Measurements from ENCODE around the gene EFCAB11. TPM values are rescaled to one million over a fixed set of nuclear protein-coding genes. Genes with fewer than 3 reads are reported as not detected.
A peak's percentile ranks its signal among the peaks of the same experiment; 100 is the strongest.

EFCAB11 gene
- total and polyA plus RNA-seq, 9 of the 15 experiments (the other 6 are each of a cell fraction or from before 2014, with no cell fraction given), result 13.4 to 37.9 (median 17.4) TPM

DNA sequence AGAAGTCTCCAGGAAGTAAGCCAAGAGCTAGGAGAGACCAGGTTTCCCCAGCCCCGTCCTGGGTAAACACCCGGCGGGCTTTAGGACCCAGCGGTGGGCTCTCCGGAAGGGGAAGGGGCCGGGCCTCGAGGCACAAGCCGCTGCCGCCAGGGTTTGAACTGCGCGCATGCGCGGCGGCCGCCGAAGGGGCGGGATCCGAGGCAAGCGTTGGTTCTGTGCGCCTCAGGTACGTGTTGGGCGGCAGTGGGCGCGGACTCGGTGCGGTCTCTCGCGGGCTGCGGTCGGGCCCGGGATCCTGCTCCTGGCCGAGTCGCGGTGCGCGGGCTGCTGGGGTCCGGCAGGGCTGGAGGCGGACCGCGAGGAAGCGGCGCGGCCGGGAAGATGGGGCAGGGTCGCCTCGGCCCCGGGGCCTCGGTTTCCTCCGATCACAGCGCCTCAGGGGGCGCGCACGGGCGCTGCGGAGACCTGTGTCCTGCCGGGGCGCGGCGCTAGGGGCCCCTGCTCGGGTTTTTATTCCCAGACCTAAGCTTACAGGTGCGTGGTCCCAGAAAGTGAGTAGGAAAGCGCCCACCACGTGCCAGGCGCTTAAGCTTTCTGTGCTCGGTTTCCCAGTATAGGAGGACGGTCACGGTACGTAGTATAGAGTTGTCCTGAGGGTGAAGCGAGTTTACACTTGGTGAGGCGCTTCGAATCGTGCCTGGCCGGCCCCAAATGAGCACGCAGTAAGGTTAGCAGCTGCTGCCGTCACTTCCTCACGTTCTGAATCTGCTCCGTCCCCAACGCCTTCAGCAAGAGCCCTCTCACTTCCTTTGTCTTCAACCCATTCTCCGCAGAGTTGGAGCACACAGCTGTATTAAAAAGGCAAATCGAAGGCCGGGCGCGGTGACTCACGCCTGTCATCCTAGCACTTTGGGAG is 1.5 kb upstream of the EFCAB11 start, which contains the start of gene TDP1 (continued):
- TF ChIP-seq BDP1 (IDR thresholded peaks at IDR 0.05; ENCODE audit: insufficient read depth, insufficient read length) (no peak), GABPB2 (CRISPR knock-in tag; conservative IDR thresholded peaks at IDR 0.05) (no peak), RBM25 (IDR thresholded peaks at IDR 0.05; ENCODE audit: low read depth, low read length, severe bottlenecking) (no peak), TAF15 (IDR thresholded peaks at IDR 0.05; ENCODE audit: low read depth, low read length) (no peak), BHLHE40 (IDR thresholded peaks at IDR 0.05; ENCODE audit: low read length) (peak; percentile 36), COPS2 (conservative IDR thresholded peaks at IDR 0.05) (no peak), ZNF79 (CRISPR knock-in tag; IDR thresholded peaks at IDR 0.05; ENCODE audit: low read depth) (no peak), HCFC1 (IDR thresholded peaks at IDR 0.05; ENCODE audit: low read depth, low read length) (0 out of 2 replicates have a peak, but pooled peaks have one; percentile 27), XRCC4 (IDR thresholded peaks at IDR 0.05; ENCODE audit: extremely low read depth, insufficient read depth, insufficient read length) (no peak), FOS (IDR thresholded peaks at IDR 0.05; ENCODE audit: extremely low read depth, insufficient read length) (no peak), ZNF644 (tag; IDR thresholded peaks at IDR 0.05; ENCODE audit: low read depth) (no peak), CREM (IDR thresholded peaks at IDR 0.05; ENCODE audit: low read depth) (peak; percentile 86), LARP7 (IDR thresholded peaks at IDR 0.05) (no peak), MYNN (IDR thresholded peaks at IDR 0.05) (no peak), MYNN (CRISPR knock-in tag; IDR thresholded peaks at IDR 0.05) (no peak), SLC30A9 (CRISPR knock-in tag; IDR thresholded peaks at IDR 0.05) (no peak), TCF7L2 (IDR thresholded peaks at IDR 0.05; ENCODE audit: low read depth, low read length) (no peak), PTTG1 (tag; IDR thresholded peaks at IDR 0.05; ENCODE audit: low read depth) (no peak), TEAD1 (CRISPR knock-in tag; IDR thresholded peaks at IDR 0.05) (no peak), KAT8 (IDR thresholded peaks at IDR 0.05; ENCODE audit: low read depth) (no peak), TRIM28 (IDR thresholded peaks at IDR 0.05) (no peak)
- TF ChIP-seq, protein P1, sequence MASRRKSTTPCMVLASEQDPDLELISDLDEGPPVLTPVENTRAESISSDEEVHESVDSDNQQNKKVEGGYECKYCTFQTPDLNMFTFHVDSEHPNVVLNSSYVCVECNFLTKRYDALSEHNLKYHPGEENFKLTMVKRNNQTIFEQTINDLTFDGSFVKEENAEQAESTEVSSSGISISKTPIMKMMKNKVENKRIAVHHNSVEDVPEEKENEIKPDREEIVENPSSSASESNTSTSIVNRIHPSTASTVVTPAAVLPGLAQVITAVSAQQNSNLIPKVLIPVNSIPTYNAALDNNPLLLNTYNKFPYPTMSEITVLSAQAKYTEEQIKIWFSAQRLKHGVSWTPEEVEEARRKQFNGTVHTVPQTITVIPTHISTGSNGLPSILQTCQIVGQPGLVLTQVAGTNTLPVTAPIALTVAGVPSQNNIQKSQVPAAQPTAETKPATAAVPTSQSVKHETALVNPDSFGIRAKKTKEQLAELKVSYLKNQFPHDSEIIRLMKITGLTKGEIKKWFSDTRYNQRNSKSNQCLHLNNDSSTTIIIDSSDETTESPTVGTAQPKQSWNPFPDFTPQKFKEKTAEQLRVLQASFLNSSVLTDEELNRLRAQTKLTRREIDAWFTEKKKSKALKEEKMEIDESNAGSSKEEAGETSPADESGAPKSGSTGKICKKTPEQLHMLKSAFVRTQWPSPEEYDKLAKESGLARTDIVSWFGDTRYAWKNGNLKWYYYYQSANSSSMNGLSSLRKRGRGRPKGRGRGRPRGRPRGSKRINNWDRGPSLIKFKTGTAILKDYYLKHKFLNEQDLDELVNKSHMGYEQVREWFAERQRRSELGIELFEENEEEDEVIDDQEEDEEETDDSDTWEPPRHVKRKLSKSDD (conservative IDR thresholded peaks at IDR 0.05; ENCODE audit: low read length), result no peak
- TF ChIP-seq, protein P2, sequence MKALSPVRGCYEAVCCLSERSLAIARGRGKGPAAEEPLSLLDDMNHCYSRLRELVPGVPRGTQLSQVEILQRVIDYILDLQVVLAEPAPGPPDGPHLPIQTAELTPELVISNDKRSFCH (CRISPR knock-in tag; IDR thresholded peaks at IDR 0.05), result no peak
- TF ChIP-seq, protein P2 (tag; IDR thresholded peaks at IDR 0.05), result no peak
- TF ChIP-seq, protein P3, sequence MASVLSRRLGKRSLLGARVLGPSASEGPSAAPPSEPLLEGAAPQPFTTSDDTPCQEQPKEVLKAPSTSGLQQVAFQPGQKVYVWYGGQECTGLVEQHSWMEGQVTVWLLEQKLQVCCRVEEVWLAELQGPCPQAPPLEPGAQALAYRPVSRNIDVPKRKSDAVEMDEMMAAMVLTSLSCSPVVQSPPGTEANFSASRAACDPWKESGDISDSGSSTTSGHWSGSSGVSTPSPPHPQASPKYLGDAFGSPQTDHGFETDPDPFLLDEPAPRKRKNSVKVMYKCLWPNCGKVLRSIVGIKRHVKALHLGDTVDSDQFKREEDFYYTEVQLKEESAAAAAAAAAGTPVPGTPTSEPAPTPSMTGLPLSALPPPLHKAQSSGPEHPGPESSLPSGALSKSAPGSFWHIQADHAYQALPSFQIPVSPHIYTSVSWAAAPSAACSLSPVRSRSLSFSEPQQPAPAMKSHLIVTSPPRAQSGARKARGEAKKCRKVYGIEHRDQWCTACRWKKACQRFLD (CRISPR knock-in tag; IDR thresholded peaks at IDR 0.05), result no peak
